KMS-11 (cell line): ENCODE measurements around the gene CCNYL1.

Experiments used
- H2AFZ ChIP-seq: fragments of 200-600 bp; sonication (generic); 2 replicates; pipeline ENCODE4 v1.6.1; 2016; ENCODE audit warnings: antibody characterized with exemption, mixed run types, low read depth
- H3K27ac ChIP-seq: fragments of 200-600 bp; sonication (generic); 2 replicates; pipeline ENCODE4 v1.6.1; 2016; ENCODE audit warnings: mild to moderate bottlenecking, mixed run types
- H3K27me3 ChIP-seq: fragments of 200-600 bp; sonication (generic); 2 replicates; pipeline ENCODE4 v1.6.1; 2017; ENCODE audit warnings: mild to moderate bottlenecking, low read depth, mixed run types, moderate library complexity; ENCODE audit not compliant: insufficient read depth
- H3K36me3 ChIP-seq: fragments of 200-600 bp; sonication (generic); 2 replicates; pipeline ENCODE4 v1.6.1; 2017; ENCODE audit warnings: mild to moderate bottlenecking, mixed run types; ENCODE audit not compliant: insufficient read depth
- H3K4me1 ChIP-seq: fragments of 200-600 bp; sonication (generic); 2 replicates; pipeline ENCODE4 v1.6.1; 2016; ENCODE audit warnings: mild to moderate bottlenecking, low read depth, mixed run types; ENCODE audit not compliant: poor library complexity, severe bottlenecking
- H3K4me2 ChIP-seq: fragments of 200-600 bp; sonication (generic); 2 replicates; pipeline ENCODE4 v1.7.0; 2016; ENCODE audit warnings: mild to moderate bottlenecking, mixed run types
- H3K4me3 ChIP-seq: fragments of 200-600 bp; sonication (generic); IDR thresholded peaks from 2 replicates; pipeline ENCODE4 v1.6.1; 2017; ENCODE audit warnings: low read depth, low read length, mixed read lengths; ENCODE audit not compliant: insufficient read depth
- H3K79me2 ChIP-seq: fragments of 200-600 bp; sonication (generic); 2 replicates; pipeline ENCODE4 v1.6.1; 2016; ENCODE audit warnings: low read depth, mixed run types; ENCODE audit not compliant: insufficient read depth
- H3K9ac ChIP-seq: fragments of 200-600 bp; sonication (generic); 2 replicates; pipeline ENCODE4 v1.6.1; 2016; ENCODE audit warnings: mild to moderate bottlenecking, mixed run types
- H4K20me1 ChIP-seq: fragments of 200-600 bp; sonication (generic); 2 replicates; pipeline ENCODE4 v1.6.1; 2016; ENCODE audit warnings: mild to moderate bottlenecking, mixed run types; ENCODE audit not compliant: insufficient read depth
- CTCF ChIP-seq: fragments of 200-600 bp; sonication (generic); conservative IDR thresholded peaks from 2 replicates; pipeline ENCODE4 v1.6.1; 2017; ENCODE audit warnings: low read depth, mild to moderate bottlenecking, antibody characterized with exemption, low read length, moderate library complexity, mixed read lengths

The CCNYL1 gene

DNA sequence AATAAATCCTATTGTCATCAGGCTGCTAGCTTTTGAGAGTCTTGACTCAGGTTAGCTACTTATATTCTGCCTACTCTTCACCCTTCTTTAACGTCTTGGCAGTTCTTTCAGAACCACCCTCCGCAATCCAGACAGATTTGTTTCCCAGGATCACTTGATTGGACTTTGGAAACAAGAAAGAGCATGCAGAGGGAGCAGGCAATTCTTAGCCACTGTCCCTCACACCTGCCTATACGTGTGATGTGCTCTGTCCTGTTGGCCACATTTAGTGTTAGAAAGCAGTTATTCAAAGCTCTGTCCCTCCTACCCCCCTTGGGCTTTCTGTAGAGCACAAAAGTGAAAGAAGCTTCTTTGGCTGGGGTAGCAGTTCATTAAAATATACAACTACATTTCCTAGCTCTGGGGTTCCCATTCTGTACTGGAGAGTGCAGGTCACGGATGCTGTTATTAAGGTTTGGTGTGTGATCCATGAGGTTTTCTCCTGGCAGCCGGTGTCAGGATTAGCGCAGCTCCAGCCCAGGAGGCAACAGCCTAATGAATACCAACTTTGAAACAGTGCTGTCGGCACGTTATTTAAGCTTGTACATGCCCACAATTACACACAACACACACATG, 52.0 kb downstream of the CCNYL1 start:
- Histone ChIP-seq H3K27ac (no peak overlapping the region), H3K79me2 (no peaks in the 10 kb centered on the region), H3K4me3 (no peak overlapping the region), H4K20me1 (no peaks in the 10 kb centered on the region), H3K9ac (no peak overlapping the region), H3K36me3 (no peaks in the 10 kb centered on the region), H3K27me3 (no peaks in the 10 kb centered on the region), H3K4me2 (no peak overlapping the region), H3K4me1 (no peaks in the 10 kb centered on the region), H2AFZ (no peak overlapping the region)
- no peak for TF ChIP-seq CTCF

DNA sequence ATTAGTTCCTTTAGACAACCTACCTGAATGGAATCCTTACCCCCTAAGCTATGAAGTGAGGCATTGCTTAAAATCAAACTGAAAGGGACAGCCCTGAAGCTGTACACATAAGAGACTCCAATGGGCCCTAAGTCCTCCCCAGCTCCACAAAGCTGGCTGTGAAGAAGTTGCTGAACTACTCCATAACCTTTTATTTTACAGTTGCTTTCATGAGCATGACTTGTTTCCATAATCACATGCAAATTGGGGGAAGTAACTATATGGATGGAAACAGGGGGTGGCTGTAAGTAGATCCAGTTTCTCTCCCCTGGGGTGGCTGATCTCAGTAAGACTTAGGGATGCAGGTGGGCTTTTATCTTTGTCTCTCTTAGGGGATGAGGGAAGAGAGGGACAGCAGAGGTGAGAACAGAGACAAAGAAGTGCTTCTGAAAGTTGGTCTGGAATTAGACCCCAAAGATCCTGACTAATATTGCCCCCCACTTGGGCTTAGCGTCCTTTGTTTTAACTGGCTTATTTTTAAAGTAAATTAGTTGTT, 52.7 kb downstream of the CCNYL1 start:
- Histone ChIP-seq H3K27ac (no peak overlapping the region), H3K4me2 (no peak overlapping the region), H3K36me3 (no peaks in the 10 kb centered on the region), H4K20me1 (no peaks in the 10 kb centered on the region), H3K9ac (no peak overlapping the region), H2AFZ (no peak overlapping the region), H3K4me1 (no peaks in the 10 kb centered on the region), H3K27me3 (no peaks in the 10 kb centered on the region), H3K79me2 (no peaks in the 10 kb centered on the region), H3K4me3 (no peak overlapping the region)
- TF ChIP-seq CTCF: no peak

- no peaks in the 10 kb centered on the region for H3K4me1 ChIP-seq
- H3K4me3 ChIP-seq: no peak overlapping the region
- no peaks in the 10 kb centered on the region for H3K36me3 ChIP-seq
- no peak overlapping the region for H2AFZ ChIP-seq
- H3K4me2 ChIP-seq: no peak overlapping the region
- no peak overlapping the region for H3K9ac ChIP-seq
- no peaks in the 10 kb centered on the region for H4K20me1 ChIP-seq
- no peaks in the 10 kb centered on the region for H3K27me3 ChIP-seq
- TF ChIP-seq CTCF: no peak
- H3K79me2 ChIP-seq: no peaks in the 10 kb centered on the region
- H3K27ac ChIP-seq: no peak overlapping the region
Observed at GRCh38 chr2:207765547-207765946, 54.1 kb downstream of the CCNYL1 start.

DNA sequence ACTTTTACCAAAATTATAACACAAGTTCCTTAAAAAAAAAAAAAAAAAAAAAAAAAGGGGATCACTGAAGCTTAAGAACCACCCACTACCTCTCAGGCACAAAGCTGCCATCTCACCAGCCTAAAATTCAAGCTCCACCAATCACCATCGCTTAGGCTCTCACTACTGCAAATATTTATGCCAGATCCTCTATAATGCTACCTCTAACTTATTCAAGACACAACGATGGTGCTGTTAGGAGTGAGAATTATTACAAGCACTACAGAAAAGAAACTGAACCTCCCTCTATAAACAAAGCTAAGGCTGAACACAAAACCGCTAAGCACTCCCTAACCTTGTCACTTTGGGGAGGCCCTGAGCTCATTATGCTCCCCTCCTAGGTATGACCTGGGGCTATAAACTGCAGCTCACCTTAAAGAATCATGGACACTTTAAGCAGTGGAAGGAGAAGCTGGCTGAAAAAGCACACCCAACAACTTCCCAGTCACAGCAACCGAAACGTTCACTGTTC, 54.7 kb downstream of the CCNYL1 start:
- TF ChIP-seq CTCF: no peak
- Histone ChIP-seq H3K79me2 (no peaks in the 10 kb centered on the region), H3K4me2 (no peak overlapping the region), H2AFZ (no peak overlapping the region), H3K4me3 (no peak overlapping the region), H3K27me3 (no peaks in the 10 kb centered on the region), H3K9ac (no peak overlapping the region), H3K4me1 (no peaks in the 10 kb centered on the region), H3K27ac (no peak overlapping the region), H3K36me3 (no peaks in the 10 kb centered on the region), H4K20me1 (no peaks in the 10 kb centered on the region)
